HG03457 (cell line): ENCODE results near the gene FOXL3.
"Not testable (repeated sequence)": the region's sequence is repeated elsewhere in the genome, so short reads cannot be mapped to it uniquely, and the experiment has no call there.

Source experiments
- ATAC-seq: cut with Tn5 transposase; IDR thresholded peaks from one replicate; pipeline ENCODE4 v1.9.1; 2021; ENCODE audit warnings: moderate number of reproducible peaks; ENCODE audit not compliant: unreplicated experiment

The FOXL3 gene

GRCh38 chr7:289756-290553 lies at the start of gene FOXL3:
Gene FOXL3 (plus strand): TSS chr7:290170. CDS start chr7:290170, 0 bp downstream.
- ATAC-seq, result no peak

- no peak for ATAC-seq
Measured at GRCh38 chr7:240887-241421, 49.0 kb upstream of the FOXL3 start.

- ATAC-seq, result no peak
Measured at GRCh38 chr7:241513-241912, 48.5 kb upstream of the FOXL3 start.

- not testable (repeated sequence) for ATAC-seq
Measured at GRCh38 chr7:242826-243579, 47.0 kb upstream of the FOXL3 start.

GRCh38 chr7:243580-243978 lies 46.4 kb upstream of the FOXL3 start:
- not testable (repeated sequence) for ATAC-seq

GRCh38 chr7:244974-245373 lies 45.0 kb upstream of the FOXL3 start:
- no peak for ATAC-seq

GRCh38 chr7:245574-246295 lies 44.2 kb upstream of the FOXL3 start:
- no peak for ATAC-seq

GRCh38 chr7:246451-246850 lies 43.5 kb upstream of the FOXL3 start:
- no peak for ATAC-seq

- no peak for ATAC-seq
Measured at GRCh38 chr7:247181-247580, 42.8 kb upstream of the FOXL3 start.

- no peak for ATAC-seq
Measured at GRCh38 chr7:247636-248035, 42.3 kb upstream of the FOXL3 start.

GRCh38 chr7:248732-249435 lies 41.1 kb upstream of the FOXL3 start:
- no peak for ATAC-seq

- no peak for ATAC-seq
Measured at GRCh38 chr7:249989-250388, 40.0 kb upstream of the FOXL3 start.

- no peak for ATAC-seq
Measured at GRCh38 chr7:250523-250922, 39.4 kb upstream of the FOXL3 start.

- ATAC-seq, result no peak
Measured at GRCh38 chr7:251005-251404, 39.0 kb upstream of the FOXL3 start.

GRCh38 chr7:251446-252175 lies 38.4 kb upstream of the FOXL3 start:
- no peak for ATAC-seq

GRCh38 chr7:252216-252965 lies 37.6 kb upstream of the FOXL3 start:
- no peak for ATAC-seq

GRCh38 chr7:252981-253380 lies 37.0 kb upstream of the FOXL3 start:
- ATAC-seq, result no peak

- ATAC-seq, result no peak
Measured at GRCh38 chr7:253581-254336, 36.2 kb upstream of the FOXL3 start.
